Astrocyte (in vitro differentiated cells and primary cell): ENCODE data around the gene SLC44A1. TPM values are rescaled to one million over a fixed set of nuclear protein-coding genes. Genes with fewer than 3 reads are reported as not detected.

ENCODE experiments used
- DNase-seq: peaks from one replicate; pipeline ENCODE4 v3.0.0-alpha.2; 2010; ENCODE audit warnings: low read depth
- FAIRE-seq: peaks from 2 replicates; lab custom pipeline; 2011; peaks lifted over from hg19 to GRCh38; lab: Jason Lieb, UNC
- H2AFZ ChIP-seq: 2 replicates; pipeline ENCODE4 v1.6.0; 2012; ENCODE audit warnings: low read depth, low read length, inconsistent platforms
- H3K27ac ChIP-seq: 2 replicates; pipeline ENCODE4 v1.5.1; 2011; ENCODE audit warnings: low read depth, low read length, inconsistent platforms
- H3K27me3 ChIP-seq: 2 replicates; pipeline ENCODE4 v1.6.0; 2011; ENCODE audit warnings: low read length, inconsistent platforms; ENCODE audit not compliant: insufficient read depth
- H3K36me3 ChIP-seq: 2 replicates; pipeline ENCODE4 v1.5.1; 2011; ENCODE audit warnings: low read length, inconsistent platforms; ENCODE audit not compliant: insufficient read depth
- H3K4me1 ChIP-seq: 2 replicates; pipeline ENCODE4 v1.5.1; 2011; ENCODE audit warnings: low read length, inconsistent platforms; ENCODE audit not compliant: insufficient read depth
- H3K4me2 ChIP-seq: 2 replicates; pipeline ENCODE4 v1.6.0; 2012; ENCODE audit warnings: low read length, inconsistent platforms
- H3K4me3 ChIP-seq: 2 replicates; pipeline ENCODE4 v1.5.1; 2011; ENCODE audit warnings: low read depth, mild to moderate bottlenecking, low read length, inconsistent platforms; ENCODE audit not compliant: insufficient read depth
- H3K79me2 ChIP-seq: 2 replicates; pipeline ENCODE4 v1.6.0; 2012; ENCODE audit warnings: mild to moderate bottlenecking, low read length, inconsistent platforms; ENCODE audit not compliant: insufficient read depth
- H3K9ac ChIP-seq: 2 replicates; pipeline ENCODE4 v1.6.0; 2012; ENCODE audit warnings: mild to moderate bottlenecking, low read length, inconsistent platforms
- H3K9me3 ChIP-seq: 2 replicates; pipeline ENCODE4 v1.5.1; 2012; ENCODE audit warnings: low read depth, mild to moderate bottlenecking, low read length, inconsistent platforms; ENCODE audit not compliant: insufficient read depth
- H4K20me1 ChIP-seq: 2 replicates; pipeline ENCODE4 v1.6.0; 2012; ENCODE audit warnings: low read length, inconsistent platforms; ENCODE audit not compliant: insufficient read depth
- H3K27ac Mint-ChIP-seq: one replicate; pipeline ENCODE4 v1.8.0; 2021; ENCODE audit warnings: mild to moderate bottlenecking, mixed read lengths; ENCODE audit not compliant: unreplicated experiment
- H3K27me3 Mint-ChIP-seq: one replicate; pipeline ENCODE4 v1.8.0; 2021; ENCODE audit warnings: low read depth, mixed read lengths; ENCODE audit not compliant: unreplicated experiment
- H3K36me3 Mint-ChIP-seq: one replicate; pipeline ENCODE4 v1.8.0; 2021; ENCODE audit warnings: low read depth, mixed read lengths; ENCODE audit not compliant: unreplicated experiment
- H3K4me1 Mint-ChIP-seq: one replicate; pipeline ENCODE4 v1.8.0; 2021; ENCODE audit warnings: low read depth, mixed read lengths; ENCODE audit not compliant: unreplicated experiment
- H3K4me3 Mint-ChIP-seq: one replicate; pipeline ENCODE4 v1.8.0; 2021; ENCODE audit warnings: mild to moderate bottlenecking, moderate library complexity, mixed read lengths; ENCODE audit not compliant: unreplicated experiment
- H3K9me3 Mint-ChIP-seq: one replicate; pipeline ENCODE4 v1.8.0; 2021; ENCODE audit warnings: mild to moderate bottlenecking, mixed read lengths; ENCODE audit not compliant: unreplicated experiment
- EZH2 ChIP-seq: IDR thresholded peaks from 2 replicates; pipeline ENCODE4 v1.6.1; 2012; ENCODE audit warnings: mild to moderate bottlenecking, low read length, inconsistent platforms; ENCODE audit not compliant: insufficient read depth
- total RNA-seq: library from RNA; stranded (reverse); gene quantifications from 2 replicates; pipeline ENCODE4 v1.2.1, GENCODE V29; 2021
- TF ChIP-seq, protein P1 (sequence below): IDR thresholded peaks from 2 replicates; pipeline ENCODE4 v1.5.1; 2011; ENCODE audit warnings: low read depth, mild to moderate bottlenecking, inconsistent platforms, low read length, moderate library complexity; ENCODE audit not compliant: insufficient read depth

SLC44A1 gene
- total RNA-seq, 1 donor from 2014 or later = 43.8 TPM

DNA sequence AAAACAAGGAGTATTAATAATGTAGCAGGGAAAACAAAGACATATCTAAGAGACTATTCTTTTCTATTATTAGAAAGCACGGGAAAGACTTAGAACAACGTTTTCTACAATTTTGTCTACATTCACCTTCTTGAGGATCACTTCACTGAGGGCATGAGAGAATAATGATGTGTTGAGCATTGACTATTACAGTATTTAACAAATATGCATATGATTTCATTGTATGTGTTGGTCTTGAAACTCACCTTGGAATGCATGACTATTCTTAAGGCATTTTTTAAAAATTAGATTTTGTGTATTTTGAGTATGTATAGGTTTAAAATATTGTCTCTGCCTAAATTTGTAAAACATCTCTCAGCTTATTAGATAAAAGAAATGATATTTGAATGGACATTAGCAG lies 204.6 kb downstream of the SLC44A1 start:
- Mint-ChIP-seq H3K9me3 (no peaks in the 10 kb centered on the region), H3K4me1 (peaks cover 18% of the 10 kb centered on the region), H3K4me3 (peak overlapping the region; percentile 87), H3K36me3 (no peaks in the 10 kb centered on the region), H3K27ac (peak overlapping the region; percentile 75), H3K27me3 (no peaks in the 10 kb centered on the region)
- H3K79me2 ChIP-seq = peaks cover 57% of the 10 kb centered on the region
- H3K9ac ChIP-seq = peak overlapping the region; percentile 99
- H3K27ac ChIP-seq = peak overlapping the region; percentile 96
- H3K9me3 ChIP-seq = no peaks in the 10 kb centered on the region
- H2AFZ ChIP-seq = no peak overlapping the region
- peaks cover 27% of the 10 kb centered on the region for H4K20me1 ChIP-seq
- H3K36me3 ChIP-seq = no peaks in the 10 kb centered on the region
- H3K4me1 ChIP-seq = peaks cover 8% of the 10 kb centered on the region
- no peaks in the 10 kb centered on the region for H3K27me3 ChIP-seq
- FAIRE-seq = no peak
- H3K4me2 ChIP-seq = peak overlapping the region; percentile 99
- TF ChIP-seq EZH2 = no peak
- TF ChIP-seq, protein P1, sequence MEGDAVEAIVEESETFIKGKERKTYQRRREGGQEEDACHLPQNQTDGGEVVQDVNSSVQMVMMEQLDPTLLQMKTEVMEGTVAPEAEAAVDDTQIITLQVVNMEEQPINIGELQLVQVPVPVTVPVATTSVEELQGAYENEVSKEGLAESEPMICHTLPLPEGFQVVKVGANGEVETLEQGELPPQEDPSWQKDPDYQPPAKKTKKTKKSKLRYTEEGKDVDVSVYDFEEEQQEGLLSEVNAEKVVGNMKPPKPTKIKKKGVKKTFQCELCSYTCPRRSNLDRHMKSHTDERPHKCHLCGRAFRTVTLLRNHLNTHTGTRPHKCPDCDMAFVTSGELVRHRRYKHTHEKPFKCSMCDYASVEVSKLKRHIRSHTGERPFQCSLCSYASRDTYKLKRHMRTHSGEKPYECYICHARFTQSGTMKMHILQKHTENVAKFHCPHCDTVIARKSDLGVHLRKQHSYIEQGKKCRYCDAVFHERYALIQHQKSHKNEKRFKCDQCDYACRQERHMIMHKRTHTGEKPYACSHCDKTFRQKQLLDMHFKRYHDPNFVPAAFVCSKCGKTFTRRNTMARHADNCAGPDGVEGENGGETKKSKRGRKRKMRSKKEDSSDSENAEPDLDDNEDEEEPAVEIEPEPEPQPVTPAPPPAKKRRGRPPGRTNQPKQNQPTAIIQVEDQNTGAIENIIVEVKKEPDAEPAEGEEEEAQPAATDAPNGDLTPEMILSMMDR = no peak
- H3K4me3 ChIP-seq = peak overlapping the region; percentile 94
- DNase-seq = peak; percentile 55

GRCh38 chr9:105452185-105452584 lies 207.7 kb downstream of the SLC44A1 start:
- Mint-ChIP-seq H3K4me1 (peaks cover 20% of the 10 kb centered on the region), H3K27ac (no peak overlapping the region), H3K27me3 (no peaks in the 10 kb centered on the region), H3K4me3 (no peak overlapping the region), H3K9me3 (no peaks in the 10 kb centered on the region), H3K36me3 (no peaks in the 10 kb centered on the region)
- DNase-seq = no peak
- H3K79me2 ChIP-seq = peaks cover 88% of the 10 kb centered on the region
- H3K36me3 ChIP-seq = no peaks in the 10 kb centered on the region
- H4K20me1 ChIP-seq = peaks cover 48% of the 10 kb centered on the region
- no peaks in the 10 kb centered on the region for H3K27me3 ChIP-seq
- TF ChIP-seq EZH2 = no peak
- TF ChIP-seq, protein P1 = no peak
- H2AFZ ChIP-seq = no peak overlapping the region
- H3K9me3 ChIP-seq = no peaks in the 10 kb centered on the region
- H3K4me1 ChIP-seq = peaks cover 4% of the 10 kb centered on the region
- H3K27ac ChIP-seq = no peak overlapping the region
- no peak overlapping the region for H3K4me2 ChIP-seq
- H3K9ac ChIP-seq = no peak overlapping the region
- no peak for FAIRE-seq
- H3K4me3 ChIP-seq = no peak overlapping the region

GRCh38 chr9:105455836-105456475 lies 211.5 kb downstream of the SLC44A1 start:
- no peak overlapping the region for H3K27ac Mint-ChIP-seq
- H3K9me3 Mint-ChIP-seq = no peaks in the 10 kb centered on the region
- H3K79me2 ChIP-seq = peaks cover 99% of the 10 kb centered on the region
- DNase-seq = no peak
- H3K4me2 ChIP-seq = no peak overlapping the region
- no peaks in the 10 kb centered on the region for H3K36me3 ChIP-seq
- no peak for TF ChIP-seq EZH2
- TF ChIP-seq, protein P1 = no peak
- H3K4me3 Mint-ChIP-seq = no peak overlapping the region
- no peak overlapping the region for H3K4me3 ChIP-seq
- H4K20me1 ChIP-seq = peaks cover 79% of the 10 kb centered on the region
- no peak overlapping the region for H3K27ac ChIP-seq
- H3K4me1 Mint-ChIP-seq = peaks cover 26% of the 10 kb centered on the region
- FAIRE-seq = no peak
- no peaks in the 10 kb centered on the region for H3K27me3 Mint-ChIP-seq
- no peak overlapping the region for H3K9ac ChIP-seq
- H3K9me3 ChIP-seq = peaks cover 5% of the 10 kb centered on the region
- peaks cover 1% of the 10 kb centered on the region for H3K36me3 Mint-ChIP-seq
- H3K4me1 ChIP-seq = no peaks in the 10 kb centered on the region
- no peak overlapping the region for H2AFZ ChIP-seq
- no peaks in the 10 kb centered on the region for H3K27me3 ChIP-seq
